Stimulated activated CD4-positive, alpha-beta T cell treated with anti-CD3 and anti-CD28 coated beads, Interleukin-1b, Interleukin-23, amount 100 ng/mL, for 24 hours (primary cell): ENCODE data around the gene ZBTB17.
A peak's percentile ranks its signal among the peaks of the same experiment; 100 is the strongest.
"Not testable (repeated sequence)": the region's sequence is repeated elsewhere in the genome, so short reads cannot be mapped to it uniquely, and the experiment has no call there.

Experiments used
- DNase-seq, 4 experiments: peaks; one replicate each; pipeline ENCODE4 v3.0.0-alpha.2; 2020; ENCODE audit warnings: low read depth in 4 of 4, low spot score in 1 of 4

The ZBTB17 gene

DNA sequence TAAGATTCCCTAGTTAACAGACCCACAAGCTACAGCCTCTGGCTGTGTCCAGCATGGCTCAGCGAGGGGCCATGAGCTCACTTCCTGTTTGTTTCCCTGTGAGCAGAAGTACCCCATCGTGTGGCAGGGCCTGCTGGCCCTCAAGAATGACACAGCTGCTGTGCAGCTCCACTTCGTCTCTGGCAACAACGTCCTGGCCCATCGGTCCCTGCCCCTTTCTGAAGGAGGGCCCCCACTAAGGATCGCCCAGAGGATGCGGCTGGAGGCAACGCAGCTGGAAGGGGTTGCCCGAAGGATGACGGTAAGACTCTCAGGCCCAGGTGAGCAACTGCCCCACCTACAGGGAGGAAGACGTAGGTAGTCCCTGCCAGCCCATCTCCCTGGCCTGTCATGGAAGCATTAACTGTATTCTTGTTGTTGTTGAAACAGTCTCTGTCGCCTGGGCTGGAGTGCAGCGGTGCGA lies 38.2 kb downstream of the ZBTB17 start:
- no peak for DNase-seq

DNA sequence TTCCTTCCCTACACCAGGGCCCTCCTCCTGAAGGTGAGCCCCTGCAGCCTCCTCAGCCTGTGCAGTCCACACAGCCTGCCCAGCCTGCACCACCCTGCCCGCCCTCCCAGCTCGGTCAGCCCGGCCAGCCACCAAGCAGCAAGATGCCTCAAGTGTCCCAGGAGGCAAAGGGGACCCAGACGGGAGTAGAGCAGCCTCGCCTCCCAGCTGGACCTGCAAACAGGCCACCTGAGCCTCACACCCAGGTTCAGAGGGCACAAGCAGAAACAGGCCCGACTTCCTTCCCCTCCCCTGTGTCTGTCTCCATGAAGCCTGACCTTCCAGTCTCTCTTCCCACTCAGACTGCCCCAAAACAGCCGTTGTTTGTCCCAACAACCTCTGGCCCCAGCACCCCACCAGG lies 38.8 kb downstream of the ZBTB17 start:
- no peak for DNase-seq

DNA sequence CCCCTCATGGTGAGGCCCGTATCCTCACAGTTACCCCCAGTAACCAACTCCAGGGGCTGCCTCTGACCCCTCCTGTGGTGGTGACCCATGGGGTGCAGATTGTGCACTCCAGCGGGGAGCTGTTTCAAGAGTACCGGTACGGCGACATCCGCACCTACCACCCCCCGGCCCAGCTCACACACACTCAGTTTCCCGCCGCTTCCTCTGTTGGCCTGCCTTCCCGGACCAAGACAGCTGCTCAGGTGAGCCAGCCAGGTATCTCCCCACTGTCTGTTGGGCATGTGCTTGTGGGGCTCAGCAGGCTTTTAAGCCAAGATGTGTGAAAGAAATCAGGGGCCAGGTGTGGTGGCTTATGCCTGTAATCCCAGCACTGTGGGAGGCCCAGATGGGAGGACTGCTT lies 39.9 kb downstream of the ZBTB17 start:
- DNase-seq: no peak

DNA sequence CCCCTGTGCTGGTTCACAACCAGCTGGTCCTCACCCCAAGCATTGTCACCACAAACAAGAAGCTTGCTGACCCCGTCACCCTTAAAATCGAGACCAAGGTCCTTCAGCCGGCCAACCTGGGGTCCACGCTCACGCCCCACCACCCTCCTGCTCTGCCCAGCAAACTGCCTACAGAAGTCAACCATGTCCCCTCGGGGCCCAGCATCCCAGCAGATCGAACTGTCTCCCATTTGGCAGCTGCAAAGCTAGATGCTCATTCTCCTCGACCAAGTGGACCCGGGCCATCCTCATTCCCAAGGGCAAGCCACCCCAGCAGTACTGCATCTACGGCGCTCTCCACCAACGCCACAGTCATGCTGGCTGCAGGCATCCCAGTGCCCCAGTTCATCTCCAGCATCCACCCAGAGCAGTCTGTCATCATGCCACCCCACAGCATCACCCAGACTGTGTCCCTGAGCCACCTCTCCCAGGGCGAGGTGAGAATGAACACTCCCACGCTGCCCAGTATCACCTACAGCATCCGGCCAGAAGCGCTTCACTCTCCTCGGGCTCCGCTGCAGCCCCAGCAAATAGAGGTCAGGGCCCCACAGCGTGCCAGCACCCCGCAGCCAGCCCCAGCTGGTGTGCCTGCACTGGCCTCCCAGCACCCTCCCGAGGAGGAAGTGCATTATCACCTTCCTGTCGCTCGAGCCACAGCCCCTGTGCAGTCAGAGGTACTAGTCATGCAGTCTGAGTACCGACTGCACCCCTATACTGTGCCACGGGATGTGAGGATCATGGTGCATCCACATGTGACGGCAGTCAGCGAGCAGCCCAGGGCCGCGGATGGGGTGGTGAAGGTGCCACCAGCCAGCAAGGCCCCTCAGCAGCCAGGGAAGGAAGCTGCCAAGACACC lies 40.6 kb downstream of the ZBTB17 start:
- no peak for DNase-seq

DNA sequence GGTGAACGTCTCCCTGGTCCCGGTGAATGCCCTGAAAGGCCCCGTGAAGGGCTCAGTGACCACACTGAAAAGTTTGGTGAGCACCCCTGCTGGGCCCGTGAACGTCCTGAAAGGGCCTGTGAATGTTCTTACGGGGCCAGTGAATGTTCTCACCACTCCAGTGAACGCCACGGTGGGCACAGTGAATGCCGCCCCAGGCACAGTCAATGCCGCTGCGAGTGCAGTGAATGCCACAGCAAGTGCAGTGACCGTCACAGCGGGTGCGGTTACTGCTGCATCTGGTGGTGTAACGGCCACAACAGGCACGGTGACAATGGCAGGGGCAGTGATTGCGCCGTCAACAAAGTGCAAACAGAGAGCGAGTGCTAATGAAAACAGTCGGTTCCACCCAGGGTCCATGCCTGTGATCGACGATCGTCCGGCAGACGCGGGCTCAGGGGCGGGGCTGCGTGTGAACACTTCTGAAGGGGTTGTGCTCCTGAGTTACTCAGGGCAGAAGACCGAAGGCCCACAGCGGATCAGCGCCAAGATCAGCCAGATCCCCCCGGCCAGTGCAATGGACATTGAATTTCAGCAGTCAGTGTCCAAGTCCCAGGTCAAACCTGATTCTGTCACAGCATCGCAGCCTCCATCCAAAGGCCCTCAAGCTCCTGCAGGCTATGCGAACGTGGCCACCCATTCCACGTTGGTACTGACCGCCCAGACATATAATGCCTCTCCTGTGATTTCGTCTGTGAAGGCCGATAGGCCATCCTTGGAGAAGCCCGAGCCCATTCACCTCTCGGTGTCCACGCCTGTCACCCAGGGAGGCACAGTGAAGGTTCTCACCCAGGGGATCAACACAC lies 41.5 kb downstream of the ZBTB17 start:
- no peak for DNase-seq

DNA sequence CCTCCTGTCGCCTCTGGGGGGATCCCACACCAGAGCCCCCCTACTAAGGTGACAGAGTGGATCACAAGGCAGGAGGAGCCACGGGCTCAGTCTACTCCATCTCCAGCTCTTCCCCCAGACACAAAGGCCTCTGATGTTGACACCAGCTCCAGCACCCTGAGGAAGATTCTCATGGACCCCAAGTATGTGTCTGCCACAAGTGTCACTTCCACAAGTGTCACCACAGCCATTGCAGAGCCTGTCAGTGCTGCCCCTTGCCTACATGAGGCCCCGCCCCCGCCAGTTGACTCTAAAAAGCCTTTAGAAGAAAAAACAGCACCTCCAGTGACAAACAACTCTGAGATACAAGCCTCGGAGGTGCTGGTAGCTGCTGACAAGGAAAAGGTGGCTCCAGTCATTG lies 42.2 kb downstream of the ZBTB17 start:
- no peak for DNase-seq

DNA sequence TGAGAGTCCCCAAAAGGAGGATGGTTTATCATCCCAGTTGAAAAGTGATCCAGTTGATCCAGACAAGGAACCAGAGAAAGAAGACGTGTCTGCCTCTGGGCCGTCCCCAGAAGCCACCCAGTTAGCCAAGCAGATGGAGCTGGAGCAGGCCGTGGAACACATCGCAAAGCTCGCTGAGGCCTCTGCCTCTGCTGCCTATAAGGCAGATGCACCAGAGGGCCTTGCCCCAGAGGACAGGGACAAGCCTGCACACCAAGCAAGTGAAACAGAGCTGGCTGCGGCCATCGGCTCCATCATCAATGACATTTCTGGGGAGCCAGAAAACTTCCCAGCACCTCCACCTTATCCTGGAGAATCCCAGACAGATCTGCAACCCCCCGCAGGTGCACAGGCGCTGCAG lies 43.3 kb downstream of the ZBTB17 start:
- DNase-seq: no peak

DNA sequence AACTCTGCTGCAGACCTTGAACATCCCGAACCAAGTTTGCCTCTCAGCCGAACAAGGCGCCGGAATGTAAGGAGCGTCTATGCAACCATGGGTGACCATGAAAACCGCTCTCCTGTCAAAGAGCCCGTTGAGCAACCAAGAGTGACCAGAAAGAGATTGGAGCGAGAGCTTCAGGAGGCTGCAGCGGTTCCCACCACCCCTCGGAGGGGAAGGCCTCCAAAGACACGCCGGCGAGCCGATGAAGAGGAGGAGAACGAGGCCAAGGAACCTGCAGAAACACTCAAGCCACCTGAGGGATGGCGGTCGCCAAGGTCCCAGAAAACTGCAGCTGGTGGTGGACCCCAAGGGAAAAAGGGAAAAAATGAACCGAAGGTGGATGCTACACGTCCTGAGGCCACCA lies 44.0 kb downstream of the ZBTB17 start:
- no peak for DNase-seq

DNA sequence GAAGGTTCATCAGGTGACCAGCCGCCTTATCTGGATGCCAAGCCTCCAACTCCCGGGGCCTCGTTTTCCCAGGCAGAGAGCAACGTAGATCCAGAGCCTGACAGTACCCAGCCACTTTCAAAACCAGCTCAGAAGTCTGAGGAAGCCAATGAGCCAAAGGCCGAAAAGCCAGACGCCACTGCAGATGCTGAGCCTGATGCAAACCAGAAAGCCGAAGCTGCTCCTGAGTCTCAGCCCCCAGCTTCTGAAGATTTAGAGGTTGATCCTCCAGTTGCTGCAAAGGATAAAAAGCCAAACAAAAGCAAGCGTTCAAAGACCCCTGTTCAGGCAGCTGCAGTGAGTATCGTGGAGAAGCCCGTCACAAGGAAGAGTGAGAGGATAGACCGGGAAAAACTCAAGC lies 44.5 kb downstream of the ZBTB17 start:
- no peak for DNase-seq

DNA sequence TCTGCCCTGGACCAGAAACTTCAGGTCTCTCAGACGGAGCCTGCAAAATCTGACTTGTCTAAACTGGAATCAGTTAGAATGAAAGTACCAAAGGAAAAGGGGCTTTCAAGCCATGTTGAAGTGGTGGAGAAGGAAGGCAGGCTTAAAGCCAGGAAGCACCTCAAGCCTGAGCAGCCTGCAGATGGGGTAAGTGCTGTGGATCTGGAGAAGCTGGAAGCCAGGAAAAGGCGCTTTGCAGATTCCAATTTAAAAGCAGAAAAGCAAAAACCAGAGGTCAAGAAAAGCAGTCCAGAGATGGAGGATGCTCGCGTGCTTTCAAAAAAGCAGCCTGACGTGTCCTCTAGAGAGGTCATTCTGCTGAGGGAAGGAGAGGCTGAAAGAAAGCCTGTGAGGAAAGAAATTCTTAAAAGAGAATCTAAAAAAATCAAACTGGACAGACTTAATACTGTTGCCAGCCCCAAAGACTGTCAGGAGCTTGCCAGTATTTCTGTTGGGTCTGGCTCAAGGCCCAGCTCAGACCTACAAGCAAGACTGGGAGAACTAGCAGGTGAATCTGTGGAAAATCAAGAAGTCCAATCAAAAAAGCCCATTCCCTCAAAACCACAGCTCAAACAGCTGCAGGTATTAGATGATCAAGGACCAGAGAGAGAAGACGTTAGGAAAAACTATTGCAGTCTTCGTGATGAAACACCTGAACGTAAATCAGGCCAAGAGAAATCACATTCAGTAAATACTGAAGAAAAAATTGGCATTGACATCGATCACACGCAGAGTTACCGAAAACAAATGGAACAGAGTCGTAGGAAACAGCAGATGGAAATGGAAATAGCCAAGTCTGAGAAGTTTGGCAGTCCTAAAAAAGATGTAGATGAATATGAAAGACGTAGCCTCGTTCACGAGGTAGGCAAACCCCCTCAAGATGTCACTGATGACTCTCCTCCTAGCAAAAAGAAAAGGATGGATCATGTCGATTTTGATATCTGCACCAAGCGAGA lies 46.6 kb downstream of the ZBTB17 start:
- no peak for DNase-seq

DNA sequence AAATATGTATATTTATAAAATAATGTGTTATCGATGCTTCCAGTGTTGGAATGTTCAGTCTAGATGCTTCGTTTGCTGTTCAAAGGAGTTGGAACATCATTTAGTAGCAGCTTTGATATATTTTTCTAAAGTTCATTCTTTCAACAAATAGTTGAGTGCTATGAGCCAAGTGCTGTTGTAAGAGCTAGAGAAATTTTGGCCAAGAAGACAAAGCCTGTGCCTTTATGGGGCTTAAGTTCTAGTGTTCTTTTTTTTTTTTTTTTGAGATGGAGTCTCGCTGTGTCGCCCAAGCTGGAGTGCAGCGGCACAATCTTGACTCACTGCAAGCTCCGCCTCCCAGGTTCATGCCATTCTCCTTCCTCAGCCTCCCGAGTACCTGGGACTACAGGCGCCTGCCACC lies 49.5 kb downstream of the ZBTB17 start:
- not testable (repeated sequence) for DNase-seq

DNA sequence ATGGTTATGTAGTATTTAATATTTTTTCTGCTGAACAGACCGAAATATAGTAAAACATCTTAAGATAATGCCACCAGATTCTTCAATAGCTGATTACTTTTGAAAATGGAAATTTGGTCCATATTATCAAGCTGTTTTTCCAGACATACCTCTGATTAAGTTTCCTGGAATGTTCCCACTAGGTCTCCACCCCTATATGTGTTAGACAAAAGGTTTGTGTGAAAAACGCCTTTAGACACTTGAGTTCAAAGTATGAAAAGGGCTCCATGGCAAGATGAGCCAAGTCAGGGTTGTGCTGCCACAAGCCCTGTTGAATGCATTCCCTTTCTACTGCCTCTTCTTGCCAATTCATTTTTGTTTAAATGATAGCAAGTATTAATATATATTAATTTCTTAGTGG lies 52.7 kb downstream of the ZBTB17 start:
- no peak for DNase-seq

DNA sequence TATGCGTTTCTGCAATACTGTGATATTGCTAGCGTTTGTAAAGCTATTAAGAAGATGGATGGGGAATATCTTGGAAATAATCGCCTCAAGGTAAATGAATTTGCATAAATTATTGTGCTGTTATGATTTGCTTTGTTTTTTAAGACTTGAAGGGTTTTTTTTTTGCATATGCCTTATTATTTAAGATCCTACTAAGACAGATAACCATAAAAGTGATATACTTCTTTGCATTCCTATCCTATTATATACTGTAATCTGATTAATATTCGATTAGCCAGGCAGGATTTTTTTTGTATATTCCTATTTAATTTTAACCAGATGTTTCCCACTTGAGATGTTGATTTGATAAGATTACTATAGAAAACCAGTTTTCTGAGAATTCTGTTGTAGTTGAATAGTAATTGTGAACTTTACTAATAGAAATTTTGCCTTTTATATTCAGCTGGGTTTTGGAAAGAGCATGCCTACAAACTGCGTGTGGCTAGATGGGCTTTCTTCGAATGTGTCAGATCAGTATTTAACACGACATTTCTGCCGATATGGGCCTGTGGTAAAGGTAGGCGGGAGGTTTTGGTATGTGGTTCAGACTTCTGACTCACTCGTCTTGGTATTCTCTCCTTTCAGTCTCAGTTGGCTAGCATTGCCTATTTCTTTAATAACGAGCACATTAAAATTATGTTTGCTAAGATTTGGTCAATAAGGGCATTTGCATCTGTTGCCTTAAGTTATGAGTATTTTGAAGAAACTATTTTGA lies 56.8 kb downstream of the ZBTB17 start:
- DNase-seq: peak in 3 of 4 experiments; percentile 29 to 61 (median 41)

DNA sequence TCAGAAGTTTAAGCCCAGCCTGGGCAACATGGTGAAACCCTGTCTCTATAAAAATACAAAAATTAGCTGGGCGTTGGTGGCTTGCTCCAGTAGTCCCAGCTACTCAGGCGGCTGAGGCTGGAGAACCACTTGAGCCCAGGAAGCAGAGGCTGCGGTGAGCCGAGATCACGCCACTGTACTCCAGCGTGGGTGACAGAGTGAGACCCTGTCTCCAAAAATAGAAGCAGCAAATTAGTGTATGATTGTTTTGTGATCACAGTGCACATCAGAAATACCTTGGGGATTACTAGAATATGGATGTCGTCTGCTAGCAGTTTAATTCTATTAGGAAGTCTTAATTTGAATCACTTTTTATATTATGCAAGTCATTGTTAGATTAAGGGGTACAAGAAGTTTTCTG lies 59.0 kb downstream of the ZBTB17 start:
- DNase-seq: no peak

DNA sequence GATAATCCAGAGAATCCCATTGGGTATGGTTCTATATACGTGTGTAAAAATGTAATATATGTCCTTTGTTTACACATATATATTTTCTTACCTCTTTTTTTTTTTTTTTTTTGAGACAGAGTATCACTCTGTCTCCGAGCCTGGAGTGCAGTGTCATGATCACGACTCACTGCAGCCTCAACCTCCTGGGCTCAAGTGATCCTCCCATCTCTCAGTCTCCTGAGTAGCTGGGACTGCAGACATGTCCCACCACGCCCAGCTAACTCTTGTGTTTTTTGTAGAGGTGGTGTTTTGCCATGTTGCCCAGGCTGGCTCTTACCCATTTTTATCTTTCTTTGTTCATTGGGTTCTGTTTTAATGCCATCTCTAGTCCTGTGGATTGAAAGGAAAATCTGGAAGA lies 59.5 kb downstream of the ZBTB17 start:
- DNase-seq: no peak

DNA sequence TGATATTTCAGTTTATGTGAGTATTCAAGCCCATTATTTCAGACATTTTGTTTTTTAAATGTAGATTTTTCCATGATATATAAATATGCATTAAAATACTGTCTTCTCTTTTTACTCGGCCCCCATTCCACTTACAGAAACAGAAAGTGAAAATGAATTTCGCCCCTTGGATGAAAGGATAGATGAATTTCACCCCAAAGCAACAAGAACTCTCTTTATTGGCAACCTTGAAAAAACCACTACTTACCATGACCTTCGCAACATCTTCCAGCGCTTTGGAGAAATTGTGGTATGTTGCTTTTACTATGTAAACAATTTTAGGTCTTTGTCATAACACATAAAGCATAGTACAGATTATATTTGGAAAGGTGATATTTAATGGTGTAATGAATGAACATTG lies 59.9 kb downstream of the ZBTB17 start:
- no peak for DNase-seq

DNA sequence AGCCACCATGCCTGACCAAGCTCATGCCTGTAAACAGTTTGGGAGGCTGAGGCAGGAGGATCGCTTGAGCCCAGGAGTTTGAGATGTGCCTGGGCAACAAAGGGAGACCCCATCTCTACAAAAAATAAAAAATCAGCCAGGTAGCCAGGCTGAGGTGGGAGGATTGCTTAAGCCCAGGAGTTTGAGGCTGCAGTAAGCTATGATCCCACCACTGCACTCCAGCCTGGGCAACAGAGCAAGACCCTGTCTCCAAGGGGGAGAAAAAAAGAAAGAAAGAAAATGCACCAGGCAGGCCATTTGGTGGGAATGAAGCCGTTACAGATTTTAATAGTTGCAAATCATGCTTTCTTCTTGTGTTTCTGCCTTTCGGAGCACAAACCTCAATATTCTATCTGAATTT lies 62.3 kb downstream of the ZBTB17 start:
- DNase-seq: not testable (repeated sequence)

DNA sequence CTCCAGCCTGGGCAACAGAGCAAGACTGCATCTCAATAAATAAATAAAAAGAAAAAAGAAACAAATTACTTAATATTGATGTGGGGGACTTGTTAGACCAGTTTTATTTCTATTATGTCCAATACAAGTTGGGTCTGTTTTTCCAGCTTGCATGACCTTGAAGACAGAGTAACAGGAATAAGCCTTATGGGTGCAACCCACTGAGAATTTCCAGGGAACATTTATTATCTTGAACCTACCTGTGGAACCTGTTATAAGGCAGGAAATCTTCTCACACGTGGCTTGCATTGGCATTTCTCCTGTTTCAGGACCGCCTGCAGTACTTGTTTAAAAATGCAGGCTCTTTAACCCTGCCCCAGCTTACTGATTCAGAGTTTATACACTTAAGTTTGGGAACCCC lies 64.0 kb downstream of the ZBTB17 start:
- no peak for DNase-seq

DNA sequence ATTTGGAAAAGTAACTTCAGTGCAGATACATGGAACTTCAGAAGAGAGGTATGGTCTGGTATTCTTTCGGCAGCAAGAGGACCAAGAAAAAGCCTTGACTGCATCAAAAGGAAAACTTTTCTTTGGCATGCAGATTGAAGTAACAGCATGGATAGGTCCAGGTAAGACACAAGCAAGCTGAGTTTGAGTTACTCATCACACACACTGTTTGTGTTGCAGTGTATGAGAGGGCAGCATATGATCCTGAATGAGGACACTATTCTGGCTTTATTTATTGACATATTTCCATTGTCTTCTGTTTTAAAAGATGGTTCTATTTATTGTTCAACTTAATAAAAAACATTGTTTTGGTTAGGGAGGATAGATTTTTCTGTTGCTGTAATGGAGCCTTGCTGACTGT lies 64.8 kb downstream of the ZBTB17 start:
- DNase-seq: no peak

DNA sequence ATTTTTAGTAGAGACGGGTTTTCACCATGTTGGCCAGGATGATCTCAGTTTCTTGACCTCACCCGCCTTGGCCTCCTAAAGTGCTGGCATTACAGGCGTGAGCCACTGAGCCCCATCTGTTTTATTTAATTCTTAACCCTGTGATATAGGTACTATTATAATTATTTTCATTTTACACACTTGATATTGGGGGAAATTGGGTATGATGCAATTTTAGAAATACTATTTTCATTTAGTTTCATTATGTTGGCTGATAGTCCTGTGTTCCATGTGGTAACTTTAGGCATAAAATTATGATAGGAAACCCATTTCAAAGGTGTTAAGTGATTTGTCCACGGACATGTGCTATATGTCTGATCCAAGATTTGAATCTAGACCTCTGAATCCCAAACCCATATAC lies 67.3 kb downstream of the ZBTB17 start:
- DNase-seq: no peak
